OCI-LY1 (cell line): ENCODE results near the gene TMPRSS3.

ENCODE experiments used
- EZH2 ChIP-seq: fragments of 200-600 bp; sonication (generic), shearing (Covaris generic); IDR thresholded peaks from 2 replicates; pipeline ENCODE4 v1.8.0; 2017; ENCODE audit warnings: borderline replicate concordance, mixed run types, mild to moderate bottlenecking, antibody characterized with exemption, low read length, moderate library complexity, mixed read lengths
- TF ChIP-seq, protein P1 (sequence below): fragments of 200-600 bp; sonication (generic), shearing (Covaris generic); IDR thresholded peaks from 2 replicates; pipeline ENCODE4 v1.5.1; 2017; ENCODE audit warnings: mild to moderate bottlenecking, antibody characterized with exemption, low read length, moderate library complexity, mixed read lengths

DNA sequence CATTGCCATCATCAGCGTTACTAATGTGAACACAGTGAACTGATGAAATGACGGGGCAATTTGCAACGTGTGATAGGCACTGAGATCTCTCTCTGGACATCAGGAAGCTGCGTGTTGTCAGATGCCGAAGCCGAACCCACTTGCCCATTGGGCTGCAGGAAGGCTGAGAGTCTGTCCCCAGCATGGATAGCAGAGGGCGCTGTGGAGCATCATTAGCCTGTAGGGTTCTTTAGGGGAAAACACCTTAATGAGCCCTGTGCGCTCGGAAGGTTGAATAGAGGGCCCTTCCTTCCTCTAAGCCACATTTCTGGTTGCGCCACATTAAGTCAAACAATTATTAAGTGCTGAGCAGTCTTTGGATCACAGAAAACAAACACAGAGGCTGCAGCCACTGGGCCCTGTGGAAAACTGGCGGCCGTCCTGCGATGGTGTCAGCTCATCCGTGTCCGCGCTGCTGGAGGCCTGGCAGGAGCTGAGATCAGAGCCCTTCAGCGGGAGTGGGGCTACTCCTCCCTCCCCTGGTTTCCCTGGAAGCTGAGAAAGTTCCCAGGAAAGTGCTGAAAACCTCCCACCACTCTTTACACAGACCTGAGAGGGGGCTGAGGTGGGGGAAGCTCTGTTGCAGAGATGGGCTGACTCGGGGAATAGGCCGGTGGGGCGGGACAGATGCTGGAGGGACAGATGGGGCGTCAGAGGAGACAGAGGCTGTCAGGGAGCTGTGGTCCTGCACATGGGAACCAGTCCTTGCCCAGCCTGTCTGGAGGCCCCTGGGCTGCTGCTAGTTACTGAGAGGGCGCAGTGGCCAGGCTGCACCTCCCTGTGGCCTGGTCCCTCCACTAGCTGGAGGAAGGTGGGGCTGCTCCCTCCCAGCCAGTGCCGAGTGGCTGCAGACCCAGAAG lies 57.8 kb downstream of the TMPRSS3 start:
- TF ChIP-seq, protein P1, sequence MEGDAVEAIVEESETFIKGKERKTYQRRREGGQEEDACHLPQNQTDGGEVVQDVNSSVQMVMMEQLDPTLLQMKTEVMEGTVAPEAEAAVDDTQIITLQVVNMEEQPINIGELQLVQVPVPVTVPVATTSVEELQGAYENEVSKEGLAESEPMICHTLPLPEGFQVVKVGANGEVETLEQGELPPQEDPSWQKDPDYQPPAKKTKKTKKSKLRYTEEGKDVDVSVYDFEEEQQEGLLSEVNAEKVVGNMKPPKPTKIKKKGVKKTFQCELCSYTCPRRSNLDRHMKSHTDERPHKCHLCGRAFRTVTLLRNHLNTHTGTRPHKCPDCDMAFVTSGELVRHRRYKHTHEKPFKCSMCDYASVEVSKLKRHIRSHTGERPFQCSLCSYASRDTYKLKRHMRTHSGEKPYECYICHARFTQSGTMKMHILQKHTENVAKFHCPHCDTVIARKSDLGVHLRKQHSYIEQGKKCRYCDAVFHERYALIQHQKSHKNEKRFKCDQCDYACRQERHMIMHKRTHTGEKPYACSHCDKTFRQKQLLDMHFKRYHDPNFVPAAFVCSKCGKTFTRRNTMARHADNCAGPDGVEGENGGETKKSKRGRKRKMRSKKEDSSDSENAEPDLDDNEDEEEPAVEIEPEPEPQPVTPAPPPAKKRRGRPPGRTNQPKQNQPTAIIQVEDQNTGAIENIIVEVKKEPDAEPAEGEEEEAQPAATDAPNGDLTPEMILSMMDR, result peak; percentile 78
- no peak for TF ChIP-seq EZH2
